Measurements from ENCODE around the gene CABP1.
A peak's percentile ranks its signal among the peaks of the same experiment; 100 is the strongest.

CABP1 gene

GRCh38 chr12:120689397-120690082, 49.1 kb downstream of the CABP1 start:
- no peaks in the 10 kb centered on the region for H3K27me3 Mint-ChIP-seq
- H3K4me3 Mint-ChIP-seq, result peak overlapping the region; percentile 85
- DNase-seq (no peak), ATAC-seq (no peak)
- no peaks in the 10 kb centered on the region for H3K9me3 Mint-ChIP-seq
- H3K4me1 Mint-ChIP-seq, result peaks cover 57% of the 10 kb centered on the region
- no peak overlapping the region for H3K27ac Mint-ChIP-seq
- H3K36me3 Mint-ChIP-seq (ENCODE audit: low read depth), result peaks cover 13% of the 10 kb centered on the region

GRCh38 chr12:120690083-120690450, 49.6 kb downstream of the CABP1 start:
- DNase-seq, result no peak
- Mint-ChIP-seq H3K9me3 (no peaks in the 10 kb centered on the region), H3K4me1 (peaks cover 52% of the 10 kb centered on the region), H3K36me3 (ENCODE audit: low read depth) (peaks cover 15% of the 10 kb centered on the region), H3K27me3 (no peaks in the 10 kb centered on the region), H3K4me3 (no peak overlapping the region), H3K27ac (no peak overlapping the region)
- no peak for ATAC-seq

GRCh38 chr12:120690978-120691377, 50.6 kb downstream of the CABP1 start:
- Mint-ChIP-seq H3K27ac (no peak overlapping the region), H3K4me3 (no peak overlapping the region), H3K27me3 (no peaks in the 10 kb centered on the region), H3K9me3 (no peaks in the 10 kb centered on the region), H3K36me3 (ENCODE audit: low read depth) (peaks cover 20% of the 10 kb centered on the region), H3K4me1 (peaks cover 47% of the 10 kb centered on the region)
- ATAC-seq, result no peak
- no peak for DNase-seq

GRCh38 chr12:120692524-120693033, 52.2 kb downstream of the CABP1 start:
- no peaks in the 10 kb centered on the region for H3K9me3 Mint-ChIP-seq
- no peak overlapping the region for H3K4me3 Mint-ChIP-seq
- H3K36me3 Mint-ChIP-seq (ENCODE audit: low read depth), result peaks cover 34% of the 10 kb centered on the region
- peak overlapping the region; percentile 36 for H3K27ac Mint-ChIP-seq
- peaks cover 47% of the 10 kb centered on the region for H3K4me1 Mint-ChIP-seq
- H3K27me3 Mint-ChIP-seq, result no peaks in the 10 kb centered on the region
- ATAC-seq, result no peak
- no peak for DNase-seq

- Mint-ChIP-seq H3K9me3 (no peaks in the 10 kb centered on the region), H3K27me3 (no peaks in the 10 kb centered on the region), H3K36me3 (ENCODE audit: low read depth) (peaks cover 35% of the 10 kb centered on the region), H3K27ac (no peak overlapping the region), H3K4me1 (peaks cover 35% of the 10 kb centered on the region), H3K4me3 (no peak overlapping the region)
- ATAC-seq (no peak), DNase-seq (no peak)
These were observed 53.4 kb downstream of the CABP1 start for GRCh38 chr12:120693848-120694247.

GRCh38 chr12:120696626-120697025, 56.2 kb downstream of the CABP1 start:
- Mint-ChIP-seq H3K36me3 (ENCODE audit: low read depth) (peaks cover 42% of the 10 kb centered on the region), H3K9me3 (no peaks in the 10 kb centered on the region), H3K4me3 (no peak overlapping the region), H3K27ac (no peak overlapping the region), H3K27me3 (no peaks in the 10 kb centered on the region), H3K4me1 (peaks cover 12% of the 10 kb centered on the region)
- ATAC-seq (no peak), DNase-seq (no peak)

GRCh38 chr12:120697344-120697743, 56.9 kb downstream of the CABP1 start:
- Mint-ChIP-seq H3K4me3 (no peak overlapping the region), H3K36me3 (ENCODE audit: low read depth) (peaks cover 47% of the 10 kb centered on the region), H3K27me3 (no peaks in the 10 kb centered on the region), H3K27ac (no peak overlapping the region), H3K9me3 (no peaks in the 10 kb centered on the region), H3K4me1 (peaks cover 6% of the 10 kb centered on the region)
- ATAC-seq (no peak), DNase-seq (no peak)

- Mint-ChIP-seq H3K4me3 (no peak overlapping the region), H3K27ac (no peak overlapping the region), H3K36me3 (ENCODE audit: low read depth) (peaks cover 42% of the 10 kb centered on the region), H3K9me3 (no peaks in the 10 kb centered on the region), H3K4me1 (no peaks in the 10 kb centered on the region), H3K27me3 (no peaks in the 10 kb centered on the region)
- ATAC-seq (no peak), DNase-seq (no peak)
These were observed 58.2 kb downstream of the CABP1 start for GRCh38 chr12:120698665-120699064.

GRCh38 chr12:120699553-120699952, 59.1 kb downstream of the CABP1 start:
- H3K27me3 Mint-ChIP-seq, result no peaks in the 10 kb centered on the region
- peaks cover 38% of the 10 kb centered on the region for H3K36me3 Mint-ChIP-seq (ENCODE audit: low read depth)
- H3K4me1 Mint-ChIP-seq, result no peaks in the 10 kb centered on the region
- DNase-seq (no peak), ATAC-seq (no peak)
- no peak overlapping the region for H3K4me3 Mint-ChIP-seq
- no peak overlapping the region for H3K27ac Mint-ChIP-seq
- no peaks in the 10 kb centered on the region for H3K9me3 Mint-ChIP-seq

- no peaks in the 10 kb centered on the region for H3K27me3 Mint-ChIP-seq
- no peaks in the 10 kb centered on the region for H3K9me3 Mint-ChIP-seq
- H3K27ac Mint-ChIP-seq, result no peak overlapping the region
- no peak for DNase-seq
- peaks cover 31% of the 10 kb centered on the region for H3K36me3 Mint-ChIP-seq (ENCODE audit: low read depth)
- H3K4me1 Mint-ChIP-seq, result no peaks in the 10 kb centered on the region
- no peak overlapping the region for H3K4me3 Mint-ChIP-seq
- ATAC-seq, result no peak
These were observed 60.5 kb downstream of the CABP1 start for GRCh38 chr12:120700886-120701285.

GRCh38 chr12:120702637-120703036, 62.2 kb downstream of the CABP1 start:
- no peaks in the 10 kb centered on the region for H3K9me3 Mint-ChIP-seq
- no peak for ATAC-seq
- peaks cover 17% of the 10 kb centered on the region for H3K36me3 Mint-ChIP-seq (ENCODE audit: low read depth)
- no peak overlapping the region for H3K4me3 Mint-ChIP-seq
- DNase-seq, result no peak
- no peaks in the 10 kb centered on the region for H3K4me1 Mint-ChIP-seq
- H3K27me3 Mint-ChIP-seq, result no peaks in the 10 kb centered on the region
- no peak overlapping the region for H3K27ac Mint-ChIP-seq

GRCh38 chr12:120703311-120703942, 63.0 kb downstream of the CABP1 start:
- Mint-ChIP-seq H3K27me3 (no peaks in the 10 kb centered on the region), H3K4me1 (no peaks in the 10 kb centered on the region)

GRCh38 chr12:120705618-120706017, 65.2 kb downstream of the CABP1 start:
- no peak for ATAC-seq
- H3K4me3 Mint-ChIP-seq, result no peak overlapping the region
- H3K27ac Mint-ChIP-seq, result no peak overlapping the region
- peaks cover 6% of the 10 kb centered on the region for H3K4me1 Mint-ChIP-seq
- H3K27me3 Mint-ChIP-seq, result no peaks in the 10 kb centered on the region
- H3K9me3 Mint-ChIP-seq, result no peaks in the 10 kb centered on the region
- peaks cover 9% of the 10 kb centered on the region for H3K36me3 Mint-ChIP-seq (ENCODE audit: low read depth)
- no peak for DNase-seq

More at GRCh38 chr12:120703311-120703942, 63.0 kb downstream of the CABP1 start:
- Mint-ChIP-seq H3K4me3 (no peak overlapping the region), H3K9me3 (no peaks in the 10 kb centered on the region), H3K36me3 (ENCODE audit: low read depth) (peaks cover 17% of the 10 kb centered on the region), H3K27ac (no peak overlapping the region)
- DNase-seq (no peak), ATAC-seq (no peak)

GRCh38 chr12:120706029-120706428, 65.6 kb downstream of the CABP1 start:
- no peak overlapping the region for H3K27ac Mint-ChIP-seq
- DNase-seq, result no peak
- H3K27me3 Mint-ChIP-seq, result no peaks in the 10 kb centered on the region
- ATAC-seq, result no peak
- peaks cover 7% of the 10 kb centered on the region for H3K4me1 Mint-ChIP-seq
- no peaks in the 10 kb centered on the region for H3K9me3 Mint-ChIP-seq
- H3K36me3 Mint-ChIP-seq (ENCODE audit: low read depth), result peaks cover 7% of the 10 kb centered on the region
- H3K4me3 Mint-ChIP-seq, result no peak overlapping the region

GRCh38 chr12:120708651-120709050, 68.2 kb downstream of the CABP1 start:
- H3K4me1 Mint-ChIP-seq, result peaks cover 25% of the 10 kb centered on the region
- no peaks in the 10 kb centered on the region for H3K27me3 Mint-ChIP-seq
- H3K9me3 Mint-ChIP-seq, result no peaks in the 10 kb centered on the region
- DNase-seq, result no peak
- H3K27ac Mint-ChIP-seq, result no peak overlapping the region
- no peak overlapping the region for H3K4me3 Mint-ChIP-seq
- peaks cover 9% of the 10 kb centered on the region for H3K36me3 Mint-ChIP-seq (ENCODE audit: low read depth)
- ATAC-seq, result no peak
